Measurements from ENCODE around the gene JADE2. TPM values are rescaled to one million over a fixed set of nuclear protein-coding genes. Genes with fewer than 3 reads are reported as not detected.
"Not testable (repeated sequence)": the region's sequence is repeated elsewhere in the genome, so short reads cannot be mapped to it uniquely, and the experiment has no call there.

JADE2 gene
- total and polyA plus RNA-seq, 2 experiments from 2014 or later, result 16.2 to 40.8 TPM

- not testable (repeated sequence) for H3K4me3 Mint-ChIP-seq; H3K9me2 ChIP-seq (ENCODE audit: insufficient read depth); H3K4me1 ChIP-seq (ENCODE audit: insufficient read depth); H3K36me3 ChIP-seq (ENCODE audit: insufficient read depth); H3K79me2 ChIP-seq (replicated peaks; ENCODE audit: insufficient read depth); H4K20me1 ChIP-seq (replicated peaks; ENCODE audit: insufficient read depth); H3K4me3 ChIP-seq; H3K27me3 Mint-ChIP-seq (ENCODE audit: insufficient read depth, low read depth, poor library complexity); H3K27me3 ChIP-seq (ENCODE audit: insufficient read depth); H3K27ac ChIP-seq (ENCODE audit: low read depth); H3K4me2 ChIP-seq; H3K27ac Mint-ChIP-seq; H2AFZ ChIP-seq; H3K9me3 Mint-ChIP-seq; ATAC-seq; DNase-seq (ENCODE audit: low spot score)
- Mint-ChIP-seq H3K4me1 (peaks cover 38% of the 10 kb centered on the region), H3K36me3 (ENCODE audit: low read depth) (peaks cover 58% of the 10 kb centered on the region)
- peaks cover 18% of the 10 kb centered on the region; the same call in 1 of the 2 replicates for H3F3A ChIP-seq (replicated peaks; ENCODE audit: low read depth)
Observed at GRCh38 chr5:134552716-134553115, 27.2 kb downstream of the JADE2 start.

DNA sequence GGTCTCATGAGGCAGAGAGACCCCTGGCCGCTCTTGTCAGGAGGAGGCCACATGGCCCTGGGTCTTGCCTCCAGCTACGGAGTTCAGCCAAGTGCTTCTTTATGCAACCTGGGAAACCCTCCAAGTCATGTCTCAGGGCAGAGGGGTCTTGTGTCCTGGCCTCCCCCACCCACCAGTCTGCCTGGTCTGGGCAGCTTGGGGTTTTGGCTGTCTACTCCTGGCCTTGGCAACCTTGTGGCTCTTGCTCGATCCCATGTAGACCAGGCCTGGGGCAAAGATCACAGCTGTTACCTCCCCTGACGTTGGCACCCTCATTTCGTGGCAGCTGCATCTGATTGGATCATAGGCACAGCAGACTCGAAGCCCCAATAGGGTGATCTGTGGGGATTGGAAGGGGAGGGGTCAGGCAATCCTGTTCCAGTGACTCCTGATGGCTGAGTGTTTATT, 28.4 kb downstream of the JADE2 start:
- no peak for ATAC-seq
- H3K27ac ChIP-seq (ENCODE audit: low read depth), result no peak overlapping the region
- no peak overlapping the region; the same call in 2 of the 3 replicates for H3K4me3 Mint-ChIP-seq
- peaks cover 59% of the 10 kb centered on the region for H3K36me3 Mint-ChIP-seq (ENCODE audit: low read depth)
- no peak overlapping the region for H2AFZ ChIP-seq
- H3K36me3 ChIP-seq (ENCODE audit: insufficient read depth), result 0 out of 2 replicates have a peak, but pooled peaks cover 4% of the 10 kb centered on the region
- H3K79me2 ChIP-seq (replicated peaks; ENCODE audit: insufficient read depth), result peaks cover 10% of the 10 kb centered on the region
- no peak overlapping the region for H3K4me2 ChIP-seq
- no peak for DNase-seq (ENCODE audit: low spot score)
- peaks cover 15% of the 10 kb centered on the region; the same call in 1 of the 2 replicates for H3F3A ChIP-seq (replicated peaks; ENCODE audit: low read depth)
- H3K4me1 ChIP-seq (ENCODE audit: insufficient read depth), result peaks cover 9% of the 10 kb centered on the region; the same call in 1 of the 2 replicates
- H3K27me3 Mint-ChIP-seq (ENCODE audit: insufficient read depth, low read depth, poor library complexity), result peaks cover 6% of the 10 kb centered on the region
- H3K27ac Mint-ChIP-seq, result no peak overlapping the region
- H3K4me3 ChIP-seq, result no peak overlapping the region
- H3K9me2 ChIP-seq (ENCODE audit: insufficient read depth), result no peaks in the 10 kb centered on the region
- H3K27me3 ChIP-seq (ENCODE audit: insufficient read depth), result no peaks in the 10 kb centered on the region
- no peaks in the 10 kb centered on the region for H3K9me3 Mint-ChIP-seq
- H4K20me1 ChIP-seq (replicated peaks; ENCODE audit: insufficient read depth), result peaks cover 11% of the 10 kb centered on the region
- H3K4me1 Mint-ChIP-seq, result peaks cover 33% of the 10 kb centered on the region
- no peak for TF ChIP-seq NANOG (IDR thresholded peaks at IDR 0.05; ENCODE audit: borderline replicate concordance)
- no peak for TF ChIP-seq ZNF331 (CRISPR knock-in tag; IDR thresholded peaks at IDR 0.05; ENCODE audit: low read depth)
- TF ChIP-seq, protein P1, sequence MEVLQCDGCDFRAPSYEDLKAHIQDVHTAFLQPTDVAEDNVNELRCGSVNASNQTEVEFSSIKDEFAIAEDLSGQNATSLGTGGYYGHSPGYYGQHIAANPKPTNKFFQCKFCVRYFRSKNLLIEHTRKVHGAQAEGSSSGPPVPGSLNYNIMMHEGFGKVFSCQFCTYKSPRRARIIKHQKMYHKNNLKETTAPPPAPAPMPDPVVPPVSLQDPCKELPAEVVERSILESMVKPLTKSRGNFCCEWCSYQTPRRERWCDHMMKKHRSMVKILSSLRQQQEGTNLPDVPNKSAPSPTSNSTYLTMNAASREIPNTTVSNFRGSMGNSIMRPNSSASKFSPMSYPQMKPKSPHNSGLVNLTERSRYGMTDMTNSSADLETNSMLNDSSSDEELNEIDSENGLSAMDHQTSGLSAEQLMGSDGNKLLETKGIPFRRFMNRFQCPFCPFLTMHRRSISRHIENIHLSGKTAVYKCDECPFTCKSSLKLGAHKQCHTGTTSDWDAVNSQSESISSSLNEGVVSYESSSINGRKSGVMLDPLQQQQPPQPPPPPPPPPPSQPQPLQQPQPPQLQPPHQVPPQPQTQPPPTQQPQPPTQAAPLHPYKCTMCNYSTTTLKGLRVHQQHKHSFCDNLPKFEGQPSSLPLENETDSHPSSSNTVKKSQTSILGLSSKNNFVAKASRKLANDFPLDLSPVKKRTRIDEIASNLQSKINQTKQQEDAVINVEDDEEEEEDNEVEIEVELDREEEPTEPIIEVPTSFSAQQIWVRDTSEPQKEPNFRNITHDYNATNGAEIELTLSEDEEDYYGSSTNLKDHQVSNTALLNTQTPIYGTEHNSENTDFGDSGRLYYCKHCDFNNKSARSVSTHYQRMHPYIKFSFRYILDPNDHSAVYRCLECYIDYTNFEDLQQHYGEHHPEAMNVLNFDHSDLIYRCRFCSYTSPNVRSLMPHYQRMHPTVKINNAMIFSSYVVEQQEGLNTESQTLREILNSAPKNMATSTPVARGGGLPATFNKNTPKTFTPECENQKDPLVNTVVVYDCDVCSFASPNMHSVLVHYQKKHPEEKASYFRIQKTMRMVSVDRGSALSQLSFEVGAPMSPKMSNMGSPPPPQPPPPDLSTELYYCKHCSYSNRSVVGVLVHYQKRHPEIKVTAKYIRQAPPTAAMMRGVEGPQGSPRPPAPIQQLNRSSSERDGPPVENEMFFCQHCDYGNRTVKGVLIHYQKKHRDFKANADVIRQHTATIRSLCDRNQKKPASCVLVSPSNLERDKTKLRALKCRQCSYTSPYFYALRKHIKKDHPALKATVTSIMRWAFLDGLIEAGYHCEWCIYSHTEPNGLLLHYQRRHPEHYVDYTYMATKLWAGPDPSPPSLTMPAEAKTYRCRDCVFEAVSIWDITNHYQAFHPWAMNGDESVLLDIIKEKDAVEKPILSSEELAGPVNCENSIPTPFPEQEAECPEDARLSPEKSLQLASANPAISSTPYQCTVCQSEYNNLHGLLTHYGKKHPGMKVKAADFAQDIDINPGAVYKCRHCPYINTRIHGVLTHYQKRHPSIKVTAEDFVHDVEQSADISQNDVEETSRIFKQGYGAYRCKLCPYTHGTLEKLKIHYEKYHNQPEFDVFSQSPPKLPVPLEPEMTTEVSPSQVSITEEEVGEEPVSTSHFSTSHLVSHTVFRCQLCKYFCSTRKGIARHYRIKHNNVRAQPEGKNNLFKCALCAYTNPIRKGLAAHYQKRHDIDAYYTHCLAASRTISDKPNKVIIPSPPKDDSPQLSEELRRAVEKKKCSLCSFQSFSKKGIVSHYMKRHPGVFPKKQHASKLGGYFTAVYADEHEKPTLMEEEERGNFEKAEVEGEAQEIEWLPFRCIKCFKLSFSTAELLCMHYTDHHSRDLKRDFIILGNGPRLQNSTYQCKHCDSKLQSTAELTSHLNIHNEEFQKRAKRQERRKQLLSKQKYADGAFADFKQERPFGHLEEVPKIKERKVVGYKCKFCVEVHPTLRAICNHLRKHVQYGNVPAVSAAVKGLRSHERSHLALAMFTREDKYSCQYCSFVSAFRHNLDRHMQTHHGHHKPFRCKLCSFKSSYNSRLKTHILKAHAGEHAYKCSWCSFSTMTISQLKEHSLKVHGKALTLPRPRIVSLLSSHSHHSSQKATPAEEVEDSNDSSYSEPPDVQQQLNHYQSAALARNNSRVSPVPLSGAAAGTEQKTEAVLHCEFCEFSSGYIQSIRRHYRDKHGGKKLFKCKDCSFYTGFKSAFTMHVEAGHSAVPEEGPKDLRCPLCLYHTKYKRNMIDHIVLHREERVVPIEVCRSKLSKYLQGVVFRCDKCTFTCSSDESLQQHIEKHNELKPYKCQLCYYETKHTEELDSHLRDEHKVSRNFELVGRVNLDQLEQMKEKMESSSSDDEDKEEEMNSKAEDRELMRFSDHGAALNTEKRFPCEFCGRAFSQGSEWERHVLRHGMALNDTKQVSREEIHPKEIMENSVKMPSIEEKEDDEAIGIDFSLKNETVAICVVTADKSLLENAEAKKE (CRISPR knock-in tag; IDR thresholded peaks at IDR 0.05), result no peak
- TF ChIP-seq, protein P2, sequence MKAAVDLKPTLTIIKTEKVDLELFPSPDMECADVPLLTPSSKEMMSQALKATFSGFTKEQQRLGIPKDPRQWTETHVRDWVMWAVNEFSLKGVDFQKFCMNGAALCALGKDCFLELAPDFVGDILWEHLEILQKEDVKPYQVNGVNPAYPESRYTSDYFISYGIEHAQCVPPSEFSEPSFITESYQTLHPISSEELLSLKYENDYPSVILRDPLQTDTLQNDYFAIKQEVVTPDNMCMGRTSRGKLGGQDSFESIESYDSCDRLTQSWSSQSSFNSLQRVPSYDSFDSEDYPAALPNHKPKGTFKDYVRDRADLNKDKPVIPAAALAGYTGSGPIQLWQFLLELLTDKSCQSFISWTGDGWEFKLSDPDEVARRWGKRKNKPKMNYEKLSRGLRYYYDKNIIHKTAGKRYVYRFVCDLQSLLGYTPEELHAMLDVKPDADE (IDR thresholded peaks at IDR 0.05), result no peak
- no peak for TF ChIP-seq ZNF114 (CRISPR knock-in tag; IDR thresholded peaks at IDR 0.05)
- TF ChIP-seq, protein P3, sequence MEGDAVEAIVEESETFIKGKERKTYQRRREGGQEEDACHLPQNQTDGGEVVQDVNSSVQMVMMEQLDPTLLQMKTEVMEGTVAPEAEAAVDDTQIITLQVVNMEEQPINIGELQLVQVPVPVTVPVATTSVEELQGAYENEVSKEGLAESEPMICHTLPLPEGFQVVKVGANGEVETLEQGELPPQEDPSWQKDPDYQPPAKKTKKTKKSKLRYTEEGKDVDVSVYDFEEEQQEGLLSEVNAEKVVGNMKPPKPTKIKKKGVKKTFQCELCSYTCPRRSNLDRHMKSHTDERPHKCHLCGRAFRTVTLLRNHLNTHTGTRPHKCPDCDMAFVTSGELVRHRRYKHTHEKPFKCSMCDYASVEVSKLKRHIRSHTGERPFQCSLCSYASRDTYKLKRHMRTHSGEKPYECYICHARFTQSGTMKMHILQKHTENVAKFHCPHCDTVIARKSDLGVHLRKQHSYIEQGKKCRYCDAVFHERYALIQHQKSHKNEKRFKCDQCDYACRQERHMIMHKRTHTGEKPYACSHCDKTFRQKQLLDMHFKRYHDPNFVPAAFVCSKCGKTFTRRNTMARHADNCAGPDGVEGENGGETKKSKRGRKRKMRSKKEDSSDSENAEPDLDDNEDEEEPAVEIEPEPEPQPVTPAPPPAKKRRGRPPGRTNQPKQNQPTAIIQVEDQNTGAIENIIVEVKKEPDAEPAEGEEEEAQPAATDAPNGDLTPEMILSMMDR (conservative IDR thresholded peaks at IDR 0.05; ENCODE audit: low read depth in 2 of 2), result no peak
- no peak for TF ChIP-seq EZH2 (IDR thresholded peaks at IDR 0.05; ENCODE audit: low read depth, unreplicated experiment)
- TF ChIP-seq POLR2AphosphoS5 (IDR thresholded peaks at IDR 0.05; ENCODE audit: low read depth), result no peak
- TF ChIP-seq, protein P4, sequence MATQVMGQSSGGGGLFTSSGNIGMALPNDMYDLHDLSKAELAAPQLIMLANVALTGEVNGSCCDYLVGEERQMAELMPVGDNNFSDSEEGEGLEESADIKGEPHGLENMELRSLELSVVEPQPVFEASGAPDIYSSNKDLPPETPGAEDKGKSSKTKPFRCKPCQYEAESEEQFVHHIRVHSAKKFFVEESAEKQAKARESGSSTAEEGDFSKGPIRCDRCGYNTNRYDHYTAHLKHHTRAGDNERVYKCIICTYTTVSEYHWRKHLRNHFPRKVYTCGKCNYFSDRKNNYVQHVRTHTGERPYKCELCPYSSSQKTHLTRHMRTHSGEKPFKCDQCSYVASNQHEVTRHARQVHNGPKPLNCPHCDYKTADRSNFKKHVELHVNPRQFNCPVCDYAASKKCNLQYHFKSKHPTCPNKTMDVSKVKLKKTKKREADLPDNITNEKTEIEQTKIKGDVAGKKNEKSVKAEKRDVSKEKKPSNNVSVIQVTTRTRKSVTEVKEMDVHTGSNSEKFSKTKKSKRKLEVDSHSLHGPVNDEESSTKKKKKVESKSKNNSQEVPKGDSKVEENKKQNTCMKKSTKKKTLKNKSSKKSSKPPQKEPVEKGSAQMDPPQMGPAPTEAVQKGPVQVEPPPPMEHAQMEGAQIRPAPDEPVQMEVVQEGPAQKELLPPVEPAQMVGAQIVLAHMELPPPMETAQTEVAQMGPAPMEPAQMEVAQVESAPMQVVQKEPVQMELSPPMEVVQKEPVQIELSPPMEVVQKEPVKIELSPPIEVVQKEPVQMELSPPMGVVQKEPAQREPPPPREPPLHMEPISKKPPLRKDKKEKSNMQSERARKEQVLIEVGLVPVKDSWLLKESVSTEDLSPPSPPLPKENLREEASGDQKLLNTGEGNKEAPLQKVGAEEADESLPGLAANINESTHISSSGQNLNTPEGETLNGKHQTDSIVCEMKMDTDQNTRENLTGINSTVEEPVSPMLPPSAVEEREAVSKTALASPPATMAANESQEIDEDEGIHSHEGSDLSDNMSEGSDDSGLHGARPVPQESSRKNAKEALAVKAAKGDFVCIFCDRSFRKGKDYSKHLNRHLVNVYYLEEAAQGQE (IDR thresholded peaks at IDR 0.05; ENCODE audit: unreplicated experiment), result no peak

Data from GM23338 (cell line).